H9 (cell line): Measurements from ENCODE around the gene CEP128. TPM values are rescaled to one million over a fixed set of nuclear protein-coding genes. Genes with fewer than 3 reads are reported as not detected.

Experiments
- DNase-seq: peaks from one replicate; pipeline ENCODE4 v3.0.0-alpha.2; 2017
- H2AFZ ChIP-seq: one replicate; pipeline ENCODE4 v1.6.1; 2013; ENCODE audit warnings: mild to moderate bottlenecking, low read length, control low read depth, moderate library complexity
- H2AK5ac ChIP-seq: 2 replicates; pipeline ENCODE4 v1.6.1; 2013; ENCODE audit warnings: low read length, control low read depth, mixed read lengths; ENCODE audit not compliant: insufficient read length
- H2BK120ac ChIP-seq: one replicate; pipeline ENCODE4 v1.6.1; 2013; ENCODE audit warnings: low read depth, mild to moderate bottlenecking, low read length, control low read depth, inconsistent platforms; ENCODE audit not compliant: poor library complexity, severe bottlenecking
- H2BK12ac ChIP-seq: 2 replicates; pipeline ENCODE4 v1.6.1; 2013; ENCODE audit warnings: low read length, control low read depth, mixed read lengths, low read depth; ENCODE audit not compliant: insufficient read length
- H2BK15ac ChIP-seq: 2 replicates; pipeline ENCODE4 v1.6.1; 2013; ENCODE audit warnings: low read depth, low read length, control low read depth
- H2BK20ac ChIP-seq: one replicate; pipeline ENCODE4 v1.6.1; 2013; ENCODE audit warnings: low read depth, mild to moderate bottlenecking, low read length, control low read depth, inconsistent platforms; ENCODE audit not compliant: poor library complexity, severe bottlenecking
- H2BK5ac ChIP-seq: 2 replicates; pipeline ENCODE4 v1.6.1; 2013; ENCODE audit warnings: low read length, control low read depth, mixed read lengths; ENCODE audit not compliant: insufficient read length
- H3K14ac ChIP-seq: 2 replicates; pipeline ENCODE4 v1.6.1; 2013; ENCODE audit warnings: low read length, control low read depth; ENCODE audit not compliant: insufficient read depth
- H3K18ac ChIP-seq: 2 replicates; pipeline ENCODE4 v1.6.1; 2013; ENCODE audit warnings: low read depth, mild to moderate bottlenecking, mixed read lengths, low read length, control low read depth; ENCODE audit not compliant: insufficient read length
- H3K23ac ChIP-seq: 2 replicates; pipeline ENCODE4 v1.6.1; 2013; ENCODE audit warnings: low read length, control low read depth, mixed read lengths, low read depth; ENCODE audit not compliant: insufficient read length
- H3K23me2 ChIP-seq: 2 replicates; pipeline ENCODE4 v1.6.1; 2013; ENCODE audit warnings: low read depth, mild to moderate bottlenecking, mixed read lengths, low read length, control low read depth; ENCODE audit not compliant: insufficient read length, poor library complexity, severe bottlenecking
- H3K27ac ChIP-seq: 2 replicates; pipeline ENCODE4 v1.5.1; 2013; ENCODE audit warnings: low read length, control low read depth, mixed read lengths, low read depth; ENCODE audit not compliant: insufficient read length
- H3K27me3 ChIP-seq: 2 replicates; pipeline ENCODE4 v1.6.1; 2013; ENCODE audit warnings: low read length, control low read depth, inconsistent platforms; ENCODE audit not compliant: insufficient read depth
- H3K4ac ChIP-seq: 2 replicates; pipeline ENCODE4 v1.6.1; 2013; ENCODE audit warnings: low read depth, mild to moderate bottlenecking, control low read depth, inconsistent platforms, low read length, moderate library complexity
- H3K4me1 ChIP-seq: 2 replicates; pipeline ENCODE4 v1.6.1; 2013; ENCODE audit warnings: low read length, control low read depth, inconsistent platforms; ENCODE audit not compliant: insufficient read depth
- H3K4me2 ChIP-seq: 2 replicates; pipeline ENCODE4 v1.6.1; 2013; ENCODE audit warnings: low read length, control low read depth, mixed read lengths; ENCODE audit not compliant: insufficient read length, insufficient read depth
- H3K56ac ChIP-seq: 2 replicates; pipeline ENCODE4 v1.6.1; 2013; ENCODE audit warnings: low read depth, mild to moderate bottlenecking, mixed read lengths, low read length, control low read depth; ENCODE audit not compliant: insufficient read length
- H3K79me1 ChIP-seq: 2 replicates; pipeline ENCODE4 v1.6.1; 2013; ENCODE audit warnings: low read depth, mild to moderate bottlenecking, moderate library complexity, low read length, control low read depth, inconsistent platforms; ENCODE audit not compliant: insufficient read depth, poor library complexity, severe bottlenecking
- H3K79me2 ChIP-seq: 2 replicates; pipeline ENCODE4 v1.6.1; 2013; ENCODE audit warnings: low read length, control low read depth, inconsistent platforms; ENCODE audit not compliant: insufficient read depth
- H3K9ac ChIP-seq: 2 replicates; pipeline ENCODE4 v1.6.1; 2013; ENCODE audit warnings: low read length, control low read depth, mixed read lengths; ENCODE audit not compliant: insufficient read length; ENCODE audit errors: extremely low read depth
- H3K9me3 ChIP-seq: one replicate; pipeline ENCODE4 v1.6.1; 2013; ENCODE audit warnings: low read depth, low read length, inconsistent platforms; ENCODE audit not compliant: control insufficient read depth
- H3T11ph ChIP-seq: one replicate; pipeline ENCODE4 v1.6.1; 2013; ENCODE audit warnings: mild to moderate bottlenecking, low read length, control low read depth, inconsistent platforms
- H4K20me1 ChIP-seq: one replicate; pipeline ENCODE4 v1.6.1; 2013; ENCODE audit not compliant: control insufficient read depth, insufficient read length, insufficient read depth
- H4K5ac ChIP-seq: 2 replicates; pipeline ENCODE4 v1.6.1; 2013; ENCODE audit warnings: low read depth, mild to moderate bottlenecking, mixed read lengths, low read length, control low read depth; ENCODE audit not compliant: insufficient read length
- H4K8ac ChIP-seq: replicated peaks from 2 replicates; pipeline ENCODE4 v1.6.1; 2013; ENCODE audit warnings: low read length, control low read depth, mixed read lengths, low read depth; ENCODE audit not compliant: insufficient read length
- H4K91ac ChIP-seq: 2 replicates; pipeline ENCODE4 v1.6.1; 2013; ENCODE audit warnings: low read depth, mild to moderate bottlenecking, moderate library complexity, mixed read lengths, low read length, control low read depth; ENCODE audit not compliant: insufficient read length
- H3K27ac Mint-ChIP-seq, 3 experiments: 2 replicates in 2 of 3; 3 replicates in 1 of 3; pipeline ENCODE4 v1.8.0; 2020 to 2021; ENCODE audit warnings: mixed read lengths in 3 of 3, mild to moderate bottlenecking in 1 of 3, moderate library complexity in 1 of 3
- H3K27me3 Mint-ChIP-seq: 2 replicates; pipeline ENCODE4 v1.8.0; 2021; ENCODE audit warnings: low read depth, mild to moderate bottlenecking, moderate library complexity, mixed read lengths
- H3K36me3 Mint-ChIP-seq, 3 experiments: 2 replicates in 2 of 3; 3 replicates in 1 of 3; pipeline ENCODE4 v1.8.0; 2020 to 2021; ENCODE audit warnings: low read depth in 3 of 3, mixed read lengths in 3 of 3; ENCODE audit not compliant: insufficient read depth in 1 of 3
- H3K4me1 Mint-ChIP-seq, 2 experiments: 2 replicates each; pipeline ENCODE4 v1.8.0; 2020; ENCODE audit warnings: mixed read lengths in 2 of 2
- H3K4me3 Mint-ChIP-seq, 2 experiments: 2 replicates in 1 of 2; 3 replicates in 1 of 2; pipeline ENCODE4 v1.8.0; 2020 to 2021; ENCODE audit warnings: mild to moderate bottlenecking in 2 of 2, mixed read lengths in 2 of 2, moderate library complexity in 1 of 2
- H3K9me3 Mint-ChIP-seq, 2 experiments: 2 replicates in 1 of 2; 3 replicates in 1 of 2; pipeline ENCODE4 v1.8.0; 2020; ENCODE audit warnings: mild to moderate bottlenecking in 2 of 2, mixed read lengths in 2 of 2, moderate library complexity in 1 of 2
- WGBS: extraction: QIAGEN DNeasy Blood & Tissue Kit; methylation state at CpG from one replicate; pipeline ENCODE4 v1.1.7; 2013; ENCODE audit warnings: missing lambda C conversion rate, low lambda C conversion rate, mixed read lengths; ENCODE audit not compliant: insufficient read length; ENCODE audit errors: extremely low coverage; 5-methylcytosine and 5-hydroxymethylcytosine counted together
- total RNA-seq: library from RNA; stranded (reverse); gene quantifications from 2 replicates; pipeline ENCODE4 v1.2.1, GENCODE V29; 2021
- TF ChIP-seq, protein P1 (sequence below): fragments of 200-600 bp; sonication (generic); conservative IDR thresholded peaks from 3 replicates; pipeline ENCODE4 v1.8.0; 2021; ENCODE audit warnings: antibody characterized with exemption, mild to moderate bottlenecking

The CEP128 gene
- total RNA-seq, 1 experiment from 2014 or later, result 16.3 TPM

DNA sequence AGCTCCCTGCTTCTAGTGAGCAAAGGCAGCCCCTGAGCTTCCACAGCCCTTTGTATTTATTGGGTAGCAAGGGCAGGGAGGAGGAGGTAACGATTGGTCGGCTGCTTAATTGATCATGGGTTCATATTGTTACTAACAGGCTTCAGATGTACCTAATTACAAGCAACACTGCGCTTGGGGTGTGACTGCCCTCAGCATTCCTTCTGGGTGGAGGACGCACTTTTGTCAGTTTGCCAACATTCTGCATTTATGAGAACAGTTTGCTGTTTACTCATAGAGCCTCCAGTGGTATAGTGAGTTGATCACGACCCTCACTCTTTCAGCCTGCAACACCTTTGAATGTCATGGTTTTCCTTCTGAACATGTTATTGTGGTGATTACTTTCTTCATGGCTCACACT is 23.5 kb upstream of the CEP128 start:
- H3K14ac ChIP-seq, result no peak overlapping the region

More for the DNA sequence above, 23.5 kb upstream of the CEP128 start:
- no peaks in the 10 kb centered on the region for H3K27me3 ChIP-seq
- TF ChIP-seq, protein P1, sequence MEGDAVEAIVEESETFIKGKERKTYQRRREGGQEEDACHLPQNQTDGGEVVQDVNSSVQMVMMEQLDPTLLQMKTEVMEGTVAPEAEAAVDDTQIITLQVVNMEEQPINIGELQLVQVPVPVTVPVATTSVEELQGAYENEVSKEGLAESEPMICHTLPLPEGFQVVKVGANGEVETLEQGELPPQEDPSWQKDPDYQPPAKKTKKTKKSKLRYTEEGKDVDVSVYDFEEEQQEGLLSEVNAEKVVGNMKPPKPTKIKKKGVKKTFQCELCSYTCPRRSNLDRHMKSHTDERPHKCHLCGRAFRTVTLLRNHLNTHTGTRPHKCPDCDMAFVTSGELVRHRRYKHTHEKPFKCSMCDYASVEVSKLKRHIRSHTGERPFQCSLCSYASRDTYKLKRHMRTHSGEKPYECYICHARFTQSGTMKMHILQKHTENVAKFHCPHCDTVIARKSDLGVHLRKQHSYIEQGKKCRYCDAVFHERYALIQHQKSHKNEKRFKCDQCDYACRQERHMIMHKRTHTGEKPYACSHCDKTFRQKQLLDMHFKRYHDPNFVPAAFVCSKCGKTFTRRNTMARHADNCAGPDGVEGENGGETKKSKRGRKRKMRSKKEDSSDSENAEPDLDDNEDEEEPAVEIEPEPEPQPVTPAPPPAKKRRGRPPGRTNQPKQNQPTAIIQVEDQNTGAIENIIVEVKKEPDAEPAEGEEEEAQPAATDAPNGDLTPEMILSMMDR, result no peak
- H4K20me1 ChIP-seq, result no peaks in the 10 kb centered on the region
- no peaks in the 10 kb centered on the region for H3K79me2 ChIP-seq
- Mint-ChIP-seq H3K4me1 (peaks cover 4% of the 10 kb centered on the region in 2 experiments), H3K36me3 (no peaks in the 10 kb centered on the region), H3K27ac (no peak overlapping the region), H3K4me3 (no peak overlapping the region), H3K27me3 (peaks cover 2% of the 10 kb centered on the region; the same call in 1 of the 2 replicates), H3K9me3 (no peaks in the 10 kb centered on the region)
- no peak overlapping the region for H2BK12ac ChIP-seq
- H3K27ac ChIP-seq, result no peak overlapping the region
- H3K56ac ChIP-seq, result no peak overlapping the region
- H2BK20ac ChIP-seq, result no peak overlapping the region
- H3K4ac ChIP-seq, result no peak overlapping the region
- H3K9ac ChIP-seq, result no peak overlapping the region
- DNase-seq, result no peak
- no peak overlapping the region for H2BK120ac ChIP-seq
- no peak overlapping the region for H3T11ph ChIP-seq
- H3K18ac ChIP-seq, result no peak overlapping the region
- H2BK15ac ChIP-seq, result no peak overlapping the region
- no peak overlapping the region for H4K91ac ChIP-seq
- no CpG with 5 or more reads among the region's 5 CpGs for WGBS
- H3K4me1 ChIP-seq, result no peaks in the 10 kb centered on the region
- no peak overlapping the region for H4K5ac ChIP-seq
- H3K9me3 ChIP-seq, result no peaks in the 10 kb centered on the region
- H3K79me1 ChIP-seq, result no peaks in the 10 kb centered on the region
- no peak overlapping the region for H4K8ac ChIP-seq
- no peak overlapping the region for H3K23ac ChIP-seq
- no peak overlapping the region for H3K4me2 ChIP-seq
- H2BK5ac ChIP-seq, result no peak overlapping the region
- H2AK5ac ChIP-seq, result no peak overlapping the region
- no peak overlapping the region for H2AFZ ChIP-seq
- H3K23me2 ChIP-seq, result no peaks in the 10 kb centered on the region
